HG02870 (cell line): ENCODE results near the gene KCNAB1.
"Not testable (repeated sequence)": the region's sequence is repeated elsewhere in the genome, so short reads cannot be mapped to it uniquely, and the experiment has no call there.

Source experiments
- ATAC-seq: cut with Tn5 transposase; IDR thresholded peaks from one replicate; pipeline ENCODE4 v1.9.1; 2021; ENCODE audit warnings: mild to moderate bottlenecking, moderate library complexity; ENCODE audit not compliant: unreplicated experiment

KCNAB1 gene

GRCh38 chr3:156120528-156121251 is at the start of gene KCNAB1:
KCNAB1 (plus strand) TSS chr3:156120578.
- ATAC-seq = no peak

GRCh38 chr3:156071031-156071430 is 49.3 kb upstream of the KCNAB1 start:
- no peak for ATAC-seq

GRCh38 chr3:156072950-156073657 is 47.3 kb upstream of the KCNAB1 start:
- not testable (repeated sequence) for ATAC-seq

- no peak for ATAC-seq
Measured at GRCh38 chr3:156090126-156090525, 30.3 kb upstream of the KCNAB1 start.

GRCh38 chr3:156093964-156094363 is 26.4 kb upstream of the KCNAB1 start:
- no peak for ATAC-seq

GRCh38 chr3:156094391-156094790 is 26.0 kb upstream of the KCNAB1 start:
- no peak for ATAC-seq

GRCh38 chr3:156095652-156096051 is 24.7 kb upstream of the KCNAB1 start:
- not testable (repeated sequence) for ATAC-seq

- ATAC-seq = peak; percentile 93
Measured at GRCh38 chr3:156098437-156099035, 21.8 kb upstream of the KCNAB1 start.

GRCh38 chr3:156099348-156099747 is 21.0 kb upstream of the KCNAB1 start:
- ATAC-seq = not testable (repeated sequence)

- ATAC-seq = not testable (repeated sequence)
Measured at GRCh38 chr3:156099984-156100383, 20.4 kb upstream of the KCNAB1 start.

GRCh38 chr3:156102267-156102931 is 18.0 kb upstream of the KCNAB1 start:
- ATAC-seq = no peak

GRCh38 chr3:156106721-156107373 is 13.5 kb upstream of the KCNAB1 start:
- ATAC-seq = no peak

- no peak for ATAC-seq
Measured at GRCh38 chr3:156107504-156107903, 12.9 kb upstream of the KCNAB1 start.

- no peak for ATAC-seq
Measured at GRCh38 chr3:156108616-156109015, 11.8 kb upstream of the KCNAB1 start.

- no peak for ATAC-seq
Measured at GRCh38 chr3:156109989-156110388, 10.4 kb upstream of the KCNAB1 start.

- ATAC-seq = no peak
Measured at GRCh38 chr3:156126467-156126866, 6.1 kb downstream of the KCNAB1 start.

- ATAC-seq = no peak
Measured at GRCh38 chr3:156131241-156131640, 10.9 kb downstream of the KCNAB1 start.

- ATAC-seq = no peak
Measured at GRCh38 chr3:156131799-156132198, 11.4 kb downstream of the KCNAB1 start.

- no peak for ATAC-seq
Measured at GRCh38 chr3:156132313-156132712, 11.9 kb downstream of the KCNAB1 start.

- ATAC-seq = no peak
Measured at GRCh38 chr3:156133076-156133475, 12.7 kb downstream of the KCNAB1 start.
